Common myeloid progenitor, CD34-positive (primary cell): ENCODE data around the gene BSCL2.

Experiments
- CTCF ChIA-PET: fragments of 350-600 bp; sonication (Branson Sonifier 250); formaldehyde crosslinking; loops from one replicate; lab custom pipeline; 2021; ENCODE audit warnings: antibody characterized with exemption; lab: Charles Lee
- POLR2A ChIA-PET: fragments of 350-600 bp; sonication (Branson Sonifier 250); formaldehyde crosslinking; loops from one replicate; lab custom pipeline; 2021; ENCODE audit warnings: antibody characterized with exemption; lab: Charles Lee
- DNase-seq, 3 donors: peaks; one replicate each; pipeline versions ENCODE4 v3.0.0 to v3.0.0-alpha.2; 2013
- H3K27ac ChIP-seq, 2 experiments: 1 replicate in 1 of 2; 2 replicates in 1 of 2; pipeline ENCODE4 v1.7.0; 2013; ENCODE audit warnings: inconsistent platforms in 2 of 2, low read length in 2 of 2, mild to moderate bottlenecking in 2 of 2, low read depth in 1 of 2, moderate library complexity in 1 of 2; ENCODE audit not compliant: severe bottlenecking in 2 of 2, insufficient read depth in 1 of 2, poor library complexity in 1 of 2
- H3K27me3 ChIP-seq, 5 experiments: replicated peaks in 2 of 5; 1 replicate in 3 of 5; 2 replicates in 2 of 5; pipeline versions ENCODE4 v1.6.1 to v1.7.0; 2013; ENCODE audit warnings: low read length in 4 of 5, mild to moderate bottlenecking in 2 of 5, moderate library complexity in 2 of 5, inconsistent platforms in 1 of 5; ENCODE audit not compliant: insufficient read depth in 5 of 5, control insufficient read depth in 4 of 5
- H3K36me3 ChIP-seq, 4 experiments: 1 replicate in 2 of 4; 2 replicates in 2 of 4; pipeline versions ENCODE4 v1.6.1 to v1.7.0; 2013; ENCODE audit warnings: low read length in 3 of 4, control low read depth in 1 of 4, mild to moderate bottlenecking in 1 of 4; ENCODE audit not compliant: control insufficient read depth in 4 of 4, insufficient read depth in 4 of 4
- H3K4me1 ChIP-seq, 4 experiments: 1 replicate in 3 of 4; 2 replicates in 1 of 4; pipeline versions ENCODE4 v1.6.1 to v1.7.1; 2013; ENCODE audit warnings: low read length in 3 of 4, mild to moderate bottlenecking in 3 of 4, control low read depth in 1 of 4, inconsistent platforms in 1 of 4, moderate library complexity in 1 of 4; ENCODE audit not compliant: control insufficient read depth in 4 of 4, insufficient read depth in 4 of 4; ENCODE audit errors: control extremely low read depth in 1 of 4
- H3K4me3 ChIP-seq, 7 experiments: 1 replicate in 4 of 7; 2 replicates in 3 of 7; pipeline versions ENCODE4 v1.5.1 to v1.7.0; 2013; ENCODE audit warnings: mild to moderate bottlenecking in 7 of 7, low read length in 6 of 7, moderate library complexity in 6 of 7, inconsistent platforms in 2 of 7, low read depth in 2 of 7, control low read depth in 1 of 7; ENCODE audit not compliant: insufficient read depth in 4 of 7, control insufficient read depth in 1 of 7; ENCODE audit errors: extremely low read depth in 1 of 7
- H3K9me3 ChIP-seq, 5 experiments: 1 replicate in 4 of 5; 2 replicates in 1 of 5; pipeline versions ENCODE4 v1.6.1 to v1.7.1; 2013; ENCODE audit warnings: low read length in 4 of 5, mild to moderate bottlenecking in 2 of 5, inconsistent platforms in 1 of 5, low read depth in 1 of 5, moderate library complexity in 1 of 5; ENCODE audit not compliant: control insufficient read depth in 4 of 5, insufficient read depth in 2 of 5; ENCODE audit errors: control extremely low read depth in 1 of 5
- WGBS: methylation state at CpG from one replicate; pipeline ENCODE4 v1.1.5; 2013; ENCODE audit not compliant: insufficient coverage; 5-methylcytosine and 5-hydroxymethylcytosine counted together

BSCL2 gene

GRCh38 chr11:62673196-62673525 is 34.1 kb downstream of the BSCL2 start:
- 100% methylated on average over 1 of the region's 2 CpGs for WGBS
- H3K27ac ChIP-seq, result peak overlapping the region in 1 of 2 experiments; percentile 52

GRCh38 chr11:62671608-62672389 is 35.4 kb downstream of the BSCL2 start, which contains the start of the genes LBHD1 and UQCC3:
Gene LBHD1 (minus strand): TSS chr11:62672267. CDS start chr11:62670031, 2,236 bp downstream.
Gene UQCC3 (plus strand): TSS chr11:62671673. CDS start chr11:62671746, 73 bp downstream.
- under 1% methylated on average over 57 of the region's 59 CpGs for WGBS

More at GRCh38 chr11:62673196-62673525, 34.1 kb downstream of the BSCL2 start:
- Histone ChIP-seq H3K27me3 (no peaks in the 10 kb centered on the region), H3K9me3 (no peaks in the 10 kb centered on the region), H3K4me1 (peaks cover 0 to 47% (median 30%) of the 10 kb centered on the region in 4 experiments), H3K4me3 (peak overlapping the region in 1 of 7 experiments; percentile 100), H3K36me3 (peaks cover 2 to 41% (median 26%) of the 10 kb centered on the region in 4 experiments)
- DNase-seq, result no peak
- ChIA-PET POLR2A (interaction anchor here (1.3 kb wide), 1 partner anchor 20 kb away, joined by 4 read pairs; the partner anchor contains the start of gene INTS5), CTCF (interaction anchor here (0.7 to 5.0 kb wide), 7 partner anchors 6 to 61 kb away, joined by 3 to 29 read pairs (median 4); partner anchors contain the start of genes C11orf98 and CSKMT)

GRCh38 chr11:62671236-62671607 is 36.0 kb downstream of the BSCL2 start:
- H3K27me3 ChIP-seq, result no peaks in the 10 kb centered on the region
- peak in 2 of 3 donors; percentile 72 to 79 for DNase-seq
- peak overlapping the region; percentile 82 to 100 (median 94) for H3K4me3 ChIP-seq
- no peaks in the 10 kb centered on the region for H3K9me3 ChIP-seq
- WGBS, result 0% methylated on average over 14 of the region's 17 CpGs
- H3K4me1 ChIP-seq, result peaks cover under 1 to 55% (median 37%) of the 10 kb centered on the region in 4 experiments
- ChIA-PET CTCF (interaction anchor here (0.8 to 9.4 kb wide), 9 partner anchors 10 to 79 kb away, joined by 3 to 33 read pairs (median 4); partner anchors contain the start of genes GANAB and TUT1), POLR2A (interaction anchor here (0.9 to 2.6 kb wide), 8 partner anchors 10 to 185 kb away, joined by 3 to 20 read pairs (median 6); partner anchors contain the start of genes GANAB, INTS5, TTC9C and TUT1)
- peak overlapping the region; percentile 84 to 89 for H3K27ac ChIP-seq
- peaks cover 2 to 38% (median 17%) of the 10 kb centered on the region in 4 experiments for H3K36me3 ChIP-seq

More at GRCh38 chr11:62671608-62672389, 35.4 kb downstream of the BSCL2 start, which contains the start of the genes LBHD1 and UQCC3:
- CTCF ChIA-PET, result interaction anchor here (0.7 to 9.4 kb wide), 13 partner anchors 10 to 80 kb away, joined by 3 to 33 read pairs (median 4); partner anchors contain the start of genes GANAB and TUT1
- H3K36me3 ChIP-seq, result peaks cover 2 to 38% (median 20%) of the 10 kb centered on the region in 4 experiments
- POLR2A ChIA-PET, result interaction anchor here (0.6 to 2.6 kb wide), 10 partner anchors 9 to 184 kb away, joined by 3 to 20 read pairs (median 6); partner anchors contain the start of genes GANAB, INTS5, NXF1 and TTC9C
- H3K4me3 ChIP-seq, result peak within 1 kb of the TSS; percentile 82 to 100 (median 94)
- no peaks in the 10 kb centered on the region for H3K27me3 ChIP-seq
- peaks cover 0 to 49% (median 31%) of the 10 kb centered on the region in 4 experiments for H3K4me1 ChIP-seq
- H3K27ac ChIP-seq, result peak within 1 kb of the TSS; percentile 84 to 89
- DNase-seq, result peak; percentile 92 to 96 (median 94)
- H3K9me3 ChIP-seq, result no peaks in the 10 kb centered on the region

GRCh38 chr11:62669420-62670161 is 37.6 kb downstream of the BSCL2 start:
- Histone ChIP-seq H3K9me3 (no peaks in the 10 kb centered on the region), H3K4me3 (peak overlapping the region in 1 of 7 experiments; percentile 34), H3K27me3 (no peaks in the 10 kb centered on the region), H3K36me3 (peaks cover 0 to 39% (median 14%) of the 10 kb centered on the region in 4 experiments), H3K4me1 (peaks cover 4 to 63% (median 45%) of the 10 kb centered on the region in 4 experiments), H3K27ac (peak overlapping the region in 1 of 2 experiments; percentile 59)
- CTCF ChIA-PET, result interaction anchor here (0.8 to 9.4 kb wide), 5 partner anchors 11 to 57 kb away, joined by 3 to 33 read pairs (median 9); partner anchors contain the start of genes EML3, GANAB, ROM1 and UBXN1
- POLR2A ChIA-PET, result interaction anchor here (2.3 to 2.5 kb wide), 2 partner anchors 17 to 23 kb away, joined by 7 to 16 read pairs; partner anchors contain the start of genes GANAB and INTS5
- DNase-seq, result no peak
- whole genome bisulfite sequencing, result 100% methylated on average over 3 of the region's 4 CpGs

GRCh38 chr11:62667460-62667859 is 39.8 kb downstream of the BSCL2 start:
- Histone ChIP-seq H3K27me3 (no peaks in the 10 kb centered on the region), H3K27ac (peak overlapping the region in 1 of 2 experiments; percentile 9), H3K4me3 (peak overlapping the region in 1 of 7 experiments; percentile 96), H3K4me1 (peaks cover 4 to 55% (median 44%) of the 10 kb centered on the region in 4 experiments), H3K9me3 (no peaks in the 10 kb centered on the region), H3K36me3 (peaks cover 0 to 36% (median 14%) of the 10 kb centered on the region in 4 experiments)
- DNase-seq, result no peak
- CTCF ChIA-PET, result interaction anchor here (1.0 to 9.4 kb wide), 9 partner anchors 8 to 74 kb away, joined by 3 to 33 read pairs (median 13); partner anchors contain the start of genes GANAB, TUT1 and UBXN1
- POLR2A ChIA-PET, result interaction anchor here (0.8 to 1.0 kb wide), 2 partner anchors 76 to 124 kb away, joined by 3 read pairs; partner anchors contain the start of gene TUT1
- WGBS, result no CpG with 5 or more reads among the region's 2 CpGs
